SU-DHL-6 (cell line): ENCODE data around the gene NLGN1.

Source experiments
- H2AFZ ChIP-seq: fragments of 200-600 bp; sonication (generic); 2 replicates; pipeline ENCODE4 v1.6.1; 2014; ENCODE audit warnings: low read depth, mild to moderate bottlenecking, moderate library complexity, mixed read lengths, antibody characterized with exemption, low read length; ENCODE audit not compliant: severe bottlenecking
- H3F3A ChIP-seq: fragments of 200-600 bp; shearing (Covaris generic); 2 replicates; pipeline ENCODE4 v1.6.0; 2016; ENCODE audit warnings: antibody characterized with exemption, mild to moderate bottlenecking; ENCODE audit not compliant: insufficient read depth
- H3K27ac ChIP-seq: fragments of 200-600 bp; sonication (generic); 2 replicates; pipeline ENCODE4 v1.5.1; 2016; ENCODE audit warnings: low read depth, mild to moderate bottlenecking, low read length, moderate library complexity, mixed read lengths
- H3K27me3 ChIP-seq: fragments of 200-600 bp; sonication (generic), shearing (Covaris generic); 2 replicates; pipeline ENCODE4 v1.6.0; 2014; ENCODE audit warnings: mild to moderate bottlenecking, low read length
- H3K36me3 ChIP-seq: fragments of 200-600 bp; sonication (generic); 2 replicates; pipeline ENCODE4 v1.6.1; 2014; ENCODE audit warnings: mild to moderate bottlenecking, low read length, mixed read lengths
- H3K4me2 ChIP-seq: fragments of 300-600, 200-600 bp; shearing (Covaris generic), sonication (generic); 2 replicates; pipeline ENCODE4 v1.6.0; 2014; ENCODE audit warnings: low read length, low read depth, mild to moderate bottlenecking; ENCODE audit not compliant: poor library complexity, severe bottlenecking
- H3K4me3 ChIP-seq: fragments of 200-600 bp; sonication (generic); 2 replicates; pipeline ENCODE4 v1.5.1; 2014; ENCODE audit warnings: antibody characterized with exemption, low read length, mild to moderate bottlenecking, mixed read lengths; ENCODE audit not compliant: insufficient read depth, poor library complexity, severe bottlenecking
- H3K79me2 ChIP-seq: fragments of 200-600 bp; sonication (generic); 2 replicates; pipeline ENCODE4 v1.6.1; 2014; ENCODE audit warnings: mild to moderate bottlenecking, low read length, moderate library complexity; ENCODE audit not compliant: insufficient read depth
- H3K9ac ChIP-seq: fragments of 200-600 bp; sonication (generic); 2 replicates; pipeline ENCODE4 v1.7.0; 2014; ENCODE audit warnings: mild to moderate bottlenecking, low read length
- H3K9me2 ChIP-seq: fragments of 200-600 bp; sonication (generic); replicated peaks from 2 replicates; pipeline ENCODE4 v1.6.1; 2014; ENCODE audit warnings: low read length; ENCODE audit not compliant: insufficient read depth
- H3K9me3 ChIP-seq: fragments of 200-600 bp; sonication (generic); 2 replicates; pipeline ENCODE4 v1.6.1; 2014; ENCODE audit warnings: low read length, mixed read lengths; ENCODE audit not compliant: insufficient read depth
- H4K20me1 ChIP-seq: fragments of 200-600 bp; sonication (generic); 2 replicates; pipeline ENCODE4 v1.6.1; 2014; ENCODE audit warnings: low read depth, mild to moderate bottlenecking, antibody characterized with exemption, low read length, moderate library complexity, mixed read lengths
- EZH2phosphoT487 ChIP-seq: fragments of 200-600 bp; sonication (generic), shearing (Covaris generic); conservative IDR thresholded peaks from 2 replicates; pipeline ENCODE4 v1.6.1; 2018; ENCODE audit warnings: mild to moderate bottlenecking, antibody characterized with exemption, low read length, moderate library complexity, mixed read lengths
- TF ChIP-seq, protein P1 (sequence below): fragments of 200-600 bp; sonication (generic); IDR thresholded peaks from one replicate; pipeline ENCODE4 v1.5.1; 2017; ENCODE audit warnings: antibody characterized with exemption, mild to moderate bottlenecking, low read length, moderate library complexity; ENCODE audit not compliant: insufficient read depth, poor library complexity, severe bottlenecking

NLGN1 gene

DNA sequence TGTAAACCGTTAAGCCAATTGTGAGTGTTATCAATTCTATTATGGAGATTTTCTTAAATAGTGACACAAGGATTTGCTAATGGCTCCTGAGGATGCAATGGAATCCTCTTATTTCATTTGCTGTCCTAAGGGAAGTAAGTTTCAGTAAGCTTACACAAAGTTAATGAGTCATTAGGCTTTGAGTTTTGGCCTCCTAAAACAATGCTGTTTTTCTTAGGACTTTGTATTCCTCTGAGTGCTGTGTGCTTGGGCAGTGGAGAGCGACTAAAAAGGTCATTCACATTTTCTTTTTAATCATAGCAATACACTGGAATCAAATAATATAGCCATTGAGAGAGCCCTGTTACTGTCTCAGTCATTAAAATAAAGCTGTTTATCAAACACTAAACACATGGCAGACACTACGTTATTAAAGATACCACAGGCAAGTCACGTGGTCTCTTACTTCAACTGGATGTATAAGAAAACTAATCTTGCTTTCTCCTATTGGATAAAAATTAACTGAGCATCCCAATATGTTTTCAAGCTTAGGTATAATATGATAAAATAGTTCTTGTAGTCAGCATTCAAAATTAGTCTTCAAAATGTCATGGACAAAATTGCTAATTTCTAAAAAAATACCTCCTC is 290.8 kb downstream of the NLGN1 start:
- Histone ChIP-seq H3K79me2 (no peaks in the 10 kb centered on the region), H3F3A (no peaks in the 10 kb centered on the region), H3K9me3 (no peaks in the 10 kb centered on the region), H3K4me2 (no peak overlapping the region), H3K4me3 (no peak overlapping the region), H3K9ac (no peak overlapping the region), H4K20me1 (no peaks in the 10 kb centered on the region), H3K9me2 (no peaks in the 10 kb centered on the region), H2AFZ (no peak overlapping the region), H3K36me3 (no peaks in the 10 kb centered on the region), H3K27me3 (no peaks in the 10 kb centered on the region), H3K27ac (no peak overlapping the region)
- no peak for TF ChIP-seq EZH2phosphoT487
- TF ChIP-seq, protein P1, sequence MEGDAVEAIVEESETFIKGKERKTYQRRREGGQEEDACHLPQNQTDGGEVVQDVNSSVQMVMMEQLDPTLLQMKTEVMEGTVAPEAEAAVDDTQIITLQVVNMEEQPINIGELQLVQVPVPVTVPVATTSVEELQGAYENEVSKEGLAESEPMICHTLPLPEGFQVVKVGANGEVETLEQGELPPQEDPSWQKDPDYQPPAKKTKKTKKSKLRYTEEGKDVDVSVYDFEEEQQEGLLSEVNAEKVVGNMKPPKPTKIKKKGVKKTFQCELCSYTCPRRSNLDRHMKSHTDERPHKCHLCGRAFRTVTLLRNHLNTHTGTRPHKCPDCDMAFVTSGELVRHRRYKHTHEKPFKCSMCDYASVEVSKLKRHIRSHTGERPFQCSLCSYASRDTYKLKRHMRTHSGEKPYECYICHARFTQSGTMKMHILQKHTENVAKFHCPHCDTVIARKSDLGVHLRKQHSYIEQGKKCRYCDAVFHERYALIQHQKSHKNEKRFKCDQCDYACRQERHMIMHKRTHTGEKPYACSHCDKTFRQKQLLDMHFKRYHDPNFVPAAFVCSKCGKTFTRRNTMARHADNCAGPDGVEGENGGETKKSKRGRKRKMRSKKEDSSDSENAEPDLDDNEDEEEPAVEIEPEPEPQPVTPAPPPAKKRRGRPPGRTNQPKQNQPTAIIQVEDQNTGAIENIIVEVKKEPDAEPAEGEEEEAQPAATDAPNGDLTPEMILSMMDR = no peak

- H3K9ac ChIP-seq = no peak overlapping the region
- TF ChIP-seq, protein P1 = no peak
- no peak for TF ChIP-seq EZH2phosphoT487
- H3K36me3 ChIP-seq = no peaks in the 10 kb centered on the region
- H3K9me2 ChIP-seq = no peaks in the 10 kb centered on the region
- H3K4me2 ChIP-seq = no peak overlapping the region
- H3F3A ChIP-seq = no peaks in the 10 kb centered on the region
- H3K27ac ChIP-seq = no peak overlapping the region
- no peak overlapping the region for H3K4me3 ChIP-seq
- H3K27me3 ChIP-seq = no peaks in the 10 kb centered on the region
- no peaks in the 10 kb centered on the region for H3K79me2 ChIP-seq
- no peaks in the 10 kb centered on the region for H3K9me3 ChIP-seq
- no peak overlapping the region for H2AFZ ChIP-seq
- H4K20me1 ChIP-seq = no peaks in the 10 kb centered on the region
These were observed 293.1 kb downstream of the NLGN1 start for GRCh38 chr3:173690542-173691180.

DNA sequence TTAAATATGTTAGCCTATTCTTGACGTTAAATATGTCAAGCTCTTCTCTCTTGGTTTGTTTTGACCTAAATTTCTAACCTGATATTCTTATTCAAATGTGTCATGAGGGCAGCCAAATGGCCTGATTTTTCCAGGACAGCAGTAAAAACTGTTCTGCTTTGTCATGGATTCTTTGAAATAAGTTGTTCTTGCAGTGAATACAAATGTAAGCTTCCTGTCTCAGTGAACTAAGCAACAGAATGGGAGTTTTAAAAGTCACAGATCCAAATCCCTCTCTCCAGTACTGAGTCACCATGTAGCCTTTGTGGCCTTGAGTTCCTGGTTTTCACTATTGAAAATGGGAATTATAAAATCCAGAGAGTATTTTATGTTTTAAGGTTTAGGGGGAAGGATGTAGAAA is 301.8 kb downstream of the NLGN1 start:
- TF ChIP-seq, protein P1 = no peak
- no peak for TF ChIP-seq EZH2phosphoT487
- Histone ChIP-seq H3F3A (no peaks in the 10 kb centered on the region), H3K27me3 (no peaks in the 10 kb centered on the region), H3K36me3 (no peaks in the 10 kb centered on the region), H4K20me1 (no peaks in the 10 kb centered on the region), H3K9me3 (no peaks in the 10 kb centered on the region), H3K9ac (no peak overlapping the region), H3K27ac (no peak overlapping the region), H3K9me2 (no peaks in the 10 kb centered on the region), H3K79me2 (no peaks in the 10 kb centered on the region), H3K4me2 (no peak overlapping the region), H3K4me3 (no peak overlapping the region), H2AFZ (no peak overlapping the region)
